ENCODE measurements around the gene CST8.

Gene CST8

DNA sequence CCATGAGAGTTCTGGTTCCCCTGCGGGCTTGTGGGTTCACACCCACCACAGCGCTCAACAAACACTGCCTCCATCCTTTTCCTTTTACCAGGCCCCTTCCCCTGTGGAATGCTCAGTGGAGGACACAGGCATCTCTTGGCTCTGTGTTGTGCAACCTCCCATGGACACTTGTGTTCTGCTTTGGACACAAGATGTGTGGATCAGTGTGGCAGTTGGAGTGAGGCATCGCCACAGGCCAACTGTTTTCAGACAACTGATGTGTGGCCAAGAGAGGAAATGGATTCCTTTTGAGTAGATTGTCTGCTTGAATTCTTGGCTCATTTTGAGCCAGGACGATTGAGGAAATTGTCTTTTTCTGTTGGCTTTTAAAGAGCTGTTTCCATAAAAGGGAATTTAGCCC lies 26.8 kb downstream of the CST8 start:
- TF ChIP-seq, protein P1, sequence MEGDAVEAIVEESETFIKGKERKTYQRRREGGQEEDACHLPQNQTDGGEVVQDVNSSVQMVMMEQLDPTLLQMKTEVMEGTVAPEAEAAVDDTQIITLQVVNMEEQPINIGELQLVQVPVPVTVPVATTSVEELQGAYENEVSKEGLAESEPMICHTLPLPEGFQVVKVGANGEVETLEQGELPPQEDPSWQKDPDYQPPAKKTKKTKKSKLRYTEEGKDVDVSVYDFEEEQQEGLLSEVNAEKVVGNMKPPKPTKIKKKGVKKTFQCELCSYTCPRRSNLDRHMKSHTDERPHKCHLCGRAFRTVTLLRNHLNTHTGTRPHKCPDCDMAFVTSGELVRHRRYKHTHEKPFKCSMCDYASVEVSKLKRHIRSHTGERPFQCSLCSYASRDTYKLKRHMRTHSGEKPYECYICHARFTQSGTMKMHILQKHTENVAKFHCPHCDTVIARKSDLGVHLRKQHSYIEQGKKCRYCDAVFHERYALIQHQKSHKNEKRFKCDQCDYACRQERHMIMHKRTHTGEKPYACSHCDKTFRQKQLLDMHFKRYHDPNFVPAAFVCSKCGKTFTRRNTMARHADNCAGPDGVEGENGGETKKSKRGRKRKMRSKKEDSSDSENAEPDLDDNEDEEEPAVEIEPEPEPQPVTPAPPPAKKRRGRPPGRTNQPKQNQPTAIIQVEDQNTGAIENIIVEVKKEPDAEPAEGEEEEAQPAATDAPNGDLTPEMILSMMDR (conservative IDR thresholded peaks at IDR 0.05; ENCODE audit: control insufficient read depth, insufficient read depth, low read depth, low read length): no peak
- DNase-seq (ENCODE audit: low read depth): no peak

DNA sequence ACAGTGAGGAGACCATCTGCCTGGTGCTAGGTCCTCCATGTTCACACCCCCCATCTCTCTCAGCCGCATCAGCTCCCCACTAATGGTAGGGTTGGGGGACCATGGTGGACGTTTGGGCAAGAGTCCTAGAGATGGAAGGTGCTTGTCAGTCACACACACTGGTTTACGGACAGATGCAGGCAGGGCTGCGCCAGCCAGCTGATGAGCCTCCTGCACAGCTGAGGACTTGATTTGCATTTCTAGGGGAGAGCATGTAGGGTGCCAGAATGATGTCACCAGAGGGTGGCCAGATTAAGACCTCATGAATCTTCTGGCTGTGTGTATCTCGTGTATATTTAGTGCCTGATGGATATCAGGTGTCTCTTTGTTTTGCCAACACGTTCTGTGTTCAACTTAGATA lies 28.6 kb downstream of the CST8 start:
- TF ChIP-seq, protein P1 (conservative IDR thresholded peaks at IDR 0.05; ENCODE audit: control insufficient read depth, insufficient read depth, low read depth, low read length): no peak
- no peak for DNase-seq (ENCODE audit: low read depth)
- no peak overlapping the region for H3K4me3 ChIP-seq (ENCODE audit: control insufficient read depth, low read depth, low read length)

More for the DNA sequence above, 26.8 kb downstream of the CST8 start:
- H3K4me3 ChIP-seq (ENCODE audit: control insufficient read depth, low read depth, low read length): no peak overlapping the region

DNA sequence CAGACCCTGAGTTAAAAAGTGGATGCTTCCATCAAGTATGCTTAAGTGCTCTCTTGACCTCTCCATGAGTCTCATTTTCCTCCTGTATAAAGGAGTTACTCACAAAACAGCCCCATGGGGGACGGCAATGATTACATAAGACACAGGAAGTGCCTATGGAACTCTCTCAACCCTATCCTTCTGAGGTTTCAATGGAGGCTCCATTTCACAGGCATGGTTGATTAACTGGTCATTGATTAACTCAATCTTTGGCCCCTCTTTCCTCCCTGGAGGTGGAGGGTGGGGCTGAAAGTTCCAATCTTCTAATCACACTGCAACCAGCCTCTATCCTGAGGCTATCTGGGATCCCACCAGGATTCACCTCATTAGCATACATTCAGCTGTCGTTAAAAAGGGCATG lies 29.3 kb downstream of the CST8 start:
- H3K4me3 ChIP-seq (ENCODE audit: control insufficient read depth, low read depth, low read length): no peak overlapping the region
- TF ChIP-seq, protein P1 (conservative IDR thresholded peaks at IDR 0.05; ENCODE audit: control insufficient read depth, insufficient read depth, low read depth, low read length): no peak
- DNase-seq (ENCODE audit: low read depth): no peak

DNA sequence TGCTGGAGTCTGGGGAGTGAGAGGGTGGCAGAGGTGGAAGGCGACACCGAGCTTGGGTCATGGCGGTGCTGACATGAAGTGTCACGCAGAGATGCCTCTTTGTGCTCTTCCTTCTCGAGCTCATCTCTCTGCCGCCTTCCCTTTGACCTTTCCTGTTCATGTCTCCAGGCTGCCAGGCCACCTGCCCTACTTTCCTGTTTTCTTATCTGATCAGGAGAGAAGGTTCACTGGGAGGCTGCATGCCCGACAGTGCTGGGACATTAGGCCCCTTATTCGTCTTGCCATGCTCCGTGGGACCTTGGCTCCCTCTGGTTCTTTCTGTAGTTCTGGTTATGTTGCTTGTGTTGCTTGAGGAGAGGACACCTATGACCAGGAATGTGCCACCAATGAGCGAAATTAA lies 33.2 kb downstream of the CST8 start:
- H3K4me3 ChIP-seq (ENCODE audit: control insufficient read depth, low read depth, low read length): no peak overlapping the region
- DNase-seq (ENCODE audit: low read depth): no peak
- TF ChIP-seq, protein P1 (conservative IDR thresholded peaks at IDR 0.05; ENCODE audit: control insufficient read depth, insufficient read depth, low read depth, low read length): no peak

DNA sequence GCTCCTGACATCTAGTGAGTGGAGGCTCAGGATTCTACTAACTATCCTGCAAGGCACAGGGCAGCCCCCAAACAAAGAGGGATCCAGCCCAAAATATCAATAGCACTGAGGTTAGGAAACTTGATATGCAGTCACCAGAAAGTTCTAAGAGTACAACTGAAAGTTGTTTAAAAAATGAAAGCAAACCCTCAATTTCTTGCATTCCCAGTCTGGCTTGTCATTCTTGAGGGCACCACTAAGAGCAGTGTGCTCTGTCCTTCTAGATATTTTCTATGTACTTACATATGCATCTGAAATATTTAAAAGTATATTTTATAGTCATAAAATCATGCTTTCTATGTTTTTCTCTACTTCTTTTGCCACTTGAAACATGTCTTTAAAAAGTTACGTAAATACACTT lies 35.9 kb downstream of the CST8 start:
- TF ChIP-seq, protein P1 (conservative IDR thresholded peaks at IDR 0.05; ENCODE audit: control insufficient read depth, insufficient read depth, low read depth, low read length): no peak
- DNase-seq (ENCODE audit: low read depth): no peak
- no peak overlapping the region for H3K4me3 ChIP-seq (ENCODE audit: control insufficient read depth, low read depth, low read length)

DNA sequence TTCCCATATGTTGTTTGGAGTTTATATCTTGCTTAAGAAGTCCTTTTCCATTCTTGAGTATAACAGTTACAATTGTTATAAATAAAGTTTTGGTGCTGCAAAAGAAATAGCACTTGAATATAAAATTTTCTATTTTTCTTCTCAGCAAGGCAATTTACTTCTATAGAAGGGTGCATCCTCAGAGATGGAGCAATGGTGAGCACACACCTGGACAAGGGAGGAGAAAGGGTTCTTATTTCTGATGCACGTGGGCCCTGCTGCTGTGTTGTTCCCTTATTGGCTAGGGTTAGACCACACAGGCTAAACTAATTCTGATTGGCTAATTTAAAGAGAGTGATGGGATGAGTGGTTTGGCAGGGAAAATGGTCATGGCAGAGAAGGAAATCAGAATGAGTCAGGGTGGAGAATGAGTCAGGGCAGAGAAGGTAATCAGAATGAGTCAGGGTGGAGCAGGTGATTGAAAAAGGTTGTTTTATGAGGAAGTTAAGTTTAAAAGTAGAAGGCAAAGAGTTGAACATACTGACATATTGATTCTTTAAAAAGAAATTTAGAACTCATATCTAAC lies 38.0 kb downstream of the CST8 start:
- DNase-seq (ENCODE audit: low read depth): peak; percentile 25
- TF ChIP-seq, protein P1 (conservative IDR thresholded peaks at IDR 0.05; ENCODE audit: control insufficient read depth, insufficient read depth, low read depth, low read length): no peak

More for the DNA sequence above, 38.0 kb downstream of the CST8 start:
- no peak overlapping the region for H3K4me3 ChIP-seq (ENCODE audit: control insufficient read depth, low read depth, low read length)
